Measurements from ENCODE around the gene SLC17A3.

SLC17A3 gene

GRCh38 chr6:25874118-25874517, at the start of gene SLC17A3:
SLC17A3 (minus strand) TSS chr6:25874243; CDS start chr6:25868387, 5,856 bp downstream.
- DNase-seq (ENCODE audit: low spot score) = no peak

GRCh38 chr6:25922301-25922700, 48.3 kb upstream of the SLC17A3 start:
- no peak for DNase-seq (ENCODE audit: low spot score)

GRCh38 chr6:25921525-25922203, 47.6 kb upstream of the SLC17A3 start:
- DNase-seq (ENCODE audit: low spot score) = no peak

GRCh38 chr6:25919657-25920056, 45.6 kb upstream of the SLC17A3 start:
- no peak for DNase-seq (ENCODE audit: low spot score)

GRCh38 chr6:25918083-25918683, 44.1 kb upstream of the SLC17A3 start:
- DNase-seq (ENCODE audit: low spot score) = no peak

- DNase-seq (ENCODE audit: low spot score) = no peak
Observed at GRCh38 chr6:25916789-25917490, 42.9 kb upstream of the SLC17A3 start.

GRCh38 chr6:25916330-25916729, 42.3 kb upstream of the SLC17A3 start:
- DNase-seq (ENCODE audit: low spot score) = no peak

GRCh38 chr6:25913741-25914140, 39.7 kb upstream of the SLC17A3 start:
- no peak for DNase-seq (ENCODE audit: low spot score)

GRCh38 chr6:25911351-25911750, 37.3 kb upstream of the SLC17A3 start:
- DNase-seq (ENCODE audit: low spot score) = no peak

GRCh38 chr6:25907475-25908014, 33.5 kb upstream of the SLC17A3 start:
- DNase-seq (ENCODE audit: low spot score) = no peak

GRCh38 chr6:25903467-25904099, 29.5 kb upstream of the SLC17A3 start:
- DNase-seq (ENCODE audit: low spot score) = no peak

GRCh38 chr6:25902071-25902470, 28.0 kb upstream of the SLC17A3 start:
- DNase-seq (ENCODE audit: low spot score) = no peak

- DNase-seq (ENCODE audit: low spot score) = no peak
Observed at GRCh38 chr6:25900843-25901242, 26.8 kb upstream of the SLC17A3 start.

- no peak for DNase-seq (ENCODE audit: low spot score)
Observed at GRCh38 chr6:25899580-25900408, 25.8 kb upstream of the SLC17A3 start.

GRCh38 chr6:25899123-25899522, 25.1 kb upstream of the SLC17A3 start:
- no peak for DNase-seq (ENCODE audit: low spot score)

- no peak for DNase-seq (ENCODE audit: low spot score)
Observed at GRCh38 chr6:25898289-25898977, 24.4 kb upstream of the SLC17A3 start.

GRCh38 chr6:25896252-25896651, 22.2 kb upstream of the SLC17A3 start:
- DNase-seq (ENCODE audit: low spot score) = no peak

- no peak for DNase-seq (ENCODE audit: low spot score)
Observed at GRCh38 chr6:25895771-25896170, 21.7 kb upstream of the SLC17A3 start.

GRCh38 chr6:25893778-25894177, 19.7 kb upstream of the SLC17A3 start:
- no peak for DNase-seq (ENCODE audit: low spot score)

- no peak for DNase-seq (ENCODE audit: low spot score)
Observed at GRCh38 chr6:25892877-25893276, 18.8 kb upstream of the SLC17A3 start.
